Erythroblast (primary cell): Measurements from ENCODE around the gene GPR153.

ENCODE experiments used
- GATA1 ChIP-seq: IDR thresholded peaks from 2 replicates; pipeline ENCODE4 v1.6.1; 2011; ENCODE audit warnings: low read depth, mild to moderate bottlenecking, control low read depth, low read length, moderate library complexity
- POLR2A ChIP-seq: IDR thresholded peaks from 2 replicates; pipeline ENCODE4 v1.6.1; 2011; ENCODE audit warnings: mild to moderate bottlenecking, low read length

DNA sequence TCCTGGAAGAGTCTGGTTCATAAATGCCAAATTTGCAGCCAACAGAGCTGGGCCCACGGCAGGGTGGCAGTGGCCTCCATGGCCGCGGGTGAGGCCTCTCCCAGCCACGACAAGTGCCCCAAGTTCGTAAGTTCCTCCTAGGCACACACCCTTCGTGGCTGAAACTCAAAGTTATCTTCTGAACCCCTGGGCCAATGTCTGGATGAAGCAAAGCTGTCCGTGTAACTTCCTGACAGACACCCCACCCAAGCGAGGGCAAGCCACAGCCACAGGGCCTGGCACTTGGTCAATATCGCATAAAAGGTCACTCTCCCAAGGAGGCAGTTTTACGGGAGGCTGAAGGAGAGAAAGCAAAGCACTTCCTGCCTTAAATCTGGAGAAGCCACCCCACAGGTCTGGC is 27.8 kb upstream of the GPR153 start:
- TF ChIP-seq POLR2A = no peak
- no peak for TF ChIP-seq GATA1
